HepG2 (cell line): ENCODE results near the gene PRXL2B. TPM values are rescaled to one million over a fixed set of nuclear protein-coding genes. Genes with fewer than 3 reads are reported as not detected.
A peak's percentile ranks its signal among the peaks of the same experiment; 100 is the strongest.

Source experiments
- ATAC-seq: fragments of 200-7000 bp; cut with Tn5 transposase; 3 replicates; pipeline ENCODE4 v1.9.1; 2020; ENCODE audit warnings: mild to moderate bottlenecking, moderate library complexity
- BruUV-seq: library from RNA; stranded (reverse); fragments of 400-500 nt; replicated peaks from 2 replicates; lab custom pipeline; 2021; lab: Mats Ljungman, UMichigan
- CTCF ChIA-PET: fragments of 300-600 bp; formaldehyde crosslinking; extraction: SDS; loops from one replicate; lab custom pipeline; 2021; ENCODE audit warnings: low total read pairs, inconsistent platforms, low intra/inter-chr PET ratio; lab: Yijun Ruan, JAX
- POLR2A ChIA-PET: fragments of 350-600 bp; sonication (Branson Sonifier 250); formaldehyde crosslinking; loops from one replicate; lab custom pipeline; 2020; ENCODE audit warnings: antibody characterized with exemption, inconsistent platforms; lab: Yijun Ruan, JAX
- DNase-seq: peaks from one replicate; pipeline ENCODE4 v3.0.0-alpha.2; 2015; ENCODE audit warnings: low spot score
- FAIRE-seq: peaks from 3 replicates; lab custom pipeline; 2011; peaks lifted over from hg19 to GRCh38; lab: Jason Lieb, UNC
- H2AFZ ChIP-seq: one replicate; pipeline ENCODE4 v1.6.1; 2011; ENCODE audit warnings: low read length, inconsistent platforms
- H3K27ac ChIP-seq: fragments of 300-600 bp; 3 replicates; pipeline ENCODE4 v1.8.0; 2011; ENCODE audit warnings: mixed run types, mild to moderate bottlenecking, mixed read lengths, low read length, inconsistent platforms; ENCODE audit not compliant: insufficient read depth; ENCODE audit errors: extremely low read length
- H3K27me3 ChIP-seq, 2 experiments: fragments of 200-600 bp in 1 of 2; 2 replicates in 1 of 2; 3 replicates in 1 of 2; pipeline versions ENCODE4 v1.6.0 to v1.8.0; 2011; ENCODE audit warnings: low read length in 2 of 2, mild to moderate bottlenecking in 2 of 2, moderate library complexity in 2 of 2, inconsistent platforms in 1 of 2; ENCODE audit not compliant: insufficient read depth in 2 of 2, control insufficient read depth in 1 of 2
- H3K36me3 ChIP-seq, 2 experiments: fragments of 200-600 bp in 1 of 2; replicated peaks in 1 of 2; 2 replicates in 1 of 2; 3 replicates in 1 of 2; pipeline versions ENCODE4 v1.5.1 to v1.8.0; 2011; ENCODE audit warnings: low read length in 2 of 2, inconsistent platforms in 1 of 2; ENCODE audit not compliant: insufficient read depth in 2 of 2, control insufficient read depth in 1 of 2
- H3K4me1 ChIP-seq: 2 replicates; pipeline ENCODE4 v1.5.1; 2012; ENCODE audit warnings: low read length, inconsistent platforms; ENCODE audit not compliant: insufficient read depth
- H3K4me2 ChIP-seq: 2 replicates; pipeline ENCODE4 v1.6.0; 2011; ENCODE audit warnings: low read depth, low read length, inconsistent platforms
- H3K4me3 ChIP-seq, 3 experiments: fragments of 200-600 bp in 1 of 3; sonication (generic), shearing (Covaris generic) in 1 of 3; replicated peaks in 1 of 3; 2 replicates each; pipeline ENCODE4 v1.5.1; 2011 to 2016; ENCODE audit warnings: low read length in 3 of 3, inconsistent platforms in 2 of 3, low read depth in 2 of 3, mild to moderate bottlenecking in 2 of 3, control low read depth in 1 of 3, mixed read lengths in 1 of 3; ENCODE audit not compliant: insufficient read depth in 1 of 3
- H3K79me2 ChIP-seq: one replicate; pipeline ENCODE4 v1.6.1; 2011; ENCODE audit warnings: low read length, inconsistent platforms; ENCODE audit not compliant: insufficient read depth
- H3K9ac ChIP-seq: 2 replicates; pipeline ENCODE4 v1.6.0; 2011; ENCODE audit warnings: mild to moderate bottlenecking, low read depth, low read length, inconsistent platforms; ENCODE audit not compliant: insufficient read depth
- H3K9me3 ChIP-seq: 2 replicates; pipeline ENCODE4 v1.5.1; 2012; ENCODE audit warnings: mild to moderate bottlenecking, low read length
- H4K20me1 ChIP-seq: 2 replicates; pipeline ENCODE4 v1.6.0; 2011; ENCODE audit warnings: inconsistent platforms, mild to moderate bottlenecking, low read length, moderate library complexity; ENCODE audit not compliant: insufficient read depth
- ARHGAP35 ChIP-seq: sonication (generic); formaldehyde crosslinking; IDR thresholded peaks from 2 replicates; pipeline ENCODE4 v1.9.0; 2022; ENCODE audit warnings: mild to moderate bottlenecking, inconsistent platforms, moderate library complexity, missing genetic modification reagents, borderline replicate concordance
- FOXA3 ChIP-seq: IDR thresholded peaks from 2 replicates; pipeline ENCODE4 v1.6.1; 2016; ENCODE audit warnings: missing genetic modification reagents, missing compliant biosample characterization
- NFIC ChIP-seq: IDR thresholded peaks from 2 replicates; pipeline ENCODE4 v1.6.1; 2012; ENCODE audit warnings: mild to moderate bottlenecking, low read length, inconsistent platforms
- PAX8 ChIP-seq: sonication (generic); formaldehyde crosslinking; IDR thresholded peaks from 2 replicates; pipeline ENCODE4 v1.8.0; 2022; ENCODE audit warnings: mild to moderate bottlenecking, missing genetic modification reagents, borderline replicate concordance
- RAD51 ChIP-seq: fragments of 450-650 bp; IDR thresholded peaks from 2 replicates; pipeline ENCODE4 v1.6.1; 2016; ENCODE audit warnings: borderline replicate concordance
- RCOR2 ChIP-seq: IDR thresholded peaks from 2 replicates; pipeline ENCODE4 v1.6.1; 2016; ENCODE audit warnings: missing biosample characterization, missing genetic modification reagents
- SAFB2 ChIP-seq: sonication (generic); formaldehyde crosslinking; IDR thresholded peaks from 2 replicates; pipeline ENCODE4 v1.5.1; 2020; ENCODE audit warnings: missing genetic modification reagents, low read depth, mild to moderate bottlenecking, borderline replicate concordance
- SRY ChIP-seq: sonication (generic); formaldehyde crosslinking; IDR thresholded peaks from 2 replicates; pipeline ENCODE4 v1.8.0; 2022; ENCODE audit warnings: mild to moderate bottlenecking, missing genetic modification reagents
- XBP1 ChIP-seq: sonication (generic); formaldehyde crosslinking; IDR thresholded peaks from 2 replicates; pipeline ENCODE4 v1.5.0; 2020; ENCODE audit warnings: missing genetic modification reagents
- ZBTB21 ChIP-seq: sonication (generic); formaldehyde crosslinking; IDR thresholded peaks from 2 replicates; pipeline ENCODE4 v1.4.0; 2020; ENCODE audit warnings: missing genetic modification reagents
- ZBTB42 ChIP-seq: sonication (generic); formaldehyde crosslinking; IDR thresholded peaks from 2 replicates; pipeline ENCODE4 v1.5.0; 2020; ENCODE audit warnings: mild to moderate bottlenecking, missing genetic modification reagents
- ZMAT3 ChIP-seq: sonication (generic); formaldehyde crosslinking; conservative IDR thresholded peaks from 2 replicates; pipeline ENCODE4 v1.7.0; 2021; ENCODE audit warnings: missing genetic modification reagents
- ZNF326 ChIP-seq: sonication (generic); formaldehyde crosslinking; IDR thresholded peaks from 2 replicates; pipeline ENCODE4 v1.4.0; 2020; ENCODE audit warnings: missing genetic modification reagents, borderline replicate concordance
- ZNF362 ChIP-seq: sonication (generic); formaldehyde crosslinking; IDR thresholded peaks from 2 replicates; pipeline ENCODE4 v1.4.0; 2020; ENCODE audit warnings: missing genetic modification reagents, mild to moderate bottlenecking, borderline replicate concordance
- WGBS: methylation state at CpG from one replicate; pipeline ENCODE4 v1.1.6; 2017; ENCODE audit warnings: low lambda C conversion rate; 5-methylcytosine and 5-hydroxymethylcytosine counted together
- in situ Hi-C: cut with HindIII; loops from 2 replicates; pipeline ENCODE4 v1.10.0; 2017; ENCODE audit warnings: low pct_unique_long_range_greater_than_20kb; ENCODE audit not compliant: extremely low pct_ligation_motif_present
- intact Hi-C: fragments of 100-400 bp; cut with micrococcal nuclease; formaldehyde crosslinking; loops from one replicate; pipeline ENCODE4 v1.10.0; 2022; ENCODE audit not compliant: unreplicated experiment
- polyA plus RNA-seq, 8 experiments: library from polyadenylated mRNA; depleted of rRNA in 3 of 8; stranded (reverse) in 7 of 8; unstranded in 1 of 8; fragments of >200 nt; fragmentation: Illumina TruSeq in 4 of 8; extraction: Trizol in 4 of 8; gene quantifications; 2 replicates each; pipeline versions ENCODE4 v1.2.1 to v1.2.3, GENCODE V29; 2011 to 2016; ENCODE audit warnings: low read depth in 4 of 8, missing spikeins in 1 of 8, mixed read lengths in 1 of 8; ENCODE audit not compliant: insufficient read depth in 1 of 8
- total RNA-seq, 5 experiments: library from RNA; depleted of rRNA; stranded (reverse); fragments of >200 nt; fragmentation: Illumina TruSeq; extraction: Trizol; gene quantifications; 2 replicates each; pipeline ENCODE4 v1.2.3, GENCODE V29; 2016; ENCODE audit warnings: low read depth in 1 of 5
- TF ChIP-seq, protein P1 (sequence below): sonication (generic); formaldehyde crosslinking; IDR thresholded peaks from 2 replicates; pipeline ENCODE4 v1.5.0; 2020; ENCODE audit warnings: mild to moderate bottlenecking, missing genetic modification reagents
- TF ChIP-seq, protein P2 (sequence below): sonication (generic); formaldehyde crosslinking; IDR thresholded peaks from 2 replicates; pipeline ENCODE4 v1.8.0; 2022; ENCODE audit warnings: mild to moderate bottlenecking, missing genetic modification reagents, borderline replicate concordance
- TF ChIP-seq, protein P3 (sequence below): sonication (generic); formaldehyde crosslinking; IDR thresholded peaks from 2 replicates; pipeline ENCODE4 v1.5.1; 2020; ENCODE audit warnings: missing genetic modification reagents, mild to moderate bottlenecking, borderline replicate concordance

Gene PRXL2B
- total and polyA plus RNA-seq, 2 of the 13 experiments (the other 11 are each of a cell fraction or from before 2014, with no cell fraction given) = 16.8 to 22.1 TPM

GRCh38 chr1:2585318-2586092 lies 1.1 kb upstream of the PRXL2B start:
- FAIRE-seq = no peak
- intact Hi-C loops (loop anchor here (10.0 kb wide), 1 partner anchor 49 kb away; the partner anchor contains the start of gene MMEL1), in situ Hi-C loops (no loop called here)
- peak overlapping the region; percentile 87 for H3K9ac ChIP-seq
- BruUV-seq = TSS peak; percentile 77
- ATAC-seq = peak; percentile 52
- H3K4me1 ChIP-seq = peaks cover 55% of the 10 kb centered on the region
- no peaks in the 10 kb centered on the region for H3K27me3 ChIP-seq
- no peak overlapping the region for H2AFZ ChIP-seq
- CTCF ChIA-PET = no interaction called here
- WGBS = 2% methylated on average over 7 of the region's 28 CpGs
- peak overlapping the region; percentile 79 to 95 (median 90); a peak in 5 of 6 replicates for H3K4me3 ChIP-seq
- H4K20me1 ChIP-seq = no peaks in the 10 kb centered on the region
- no peaks in the 10 kb centered on the region for H3K79me2 ChIP-seq
- peak; percentile 63 for DNase-seq
- H3K4me2 ChIP-seq = peak overlapping the region; percentile 96
- POLR2A ChIA-PET = interaction anchor here (0.6 to 2.7 kb wide), 12 partner anchors 7 to 194 kb away, joined by 3 to 21 read pairs (median 5); partner anchors contain the start of genes MMEL1, MORN1, PANK4 and PEX10
- H3K9me3 ChIP-seq = no peaks in the 10 kb centered on the region
- peak overlapping the region; percentile 86 for H3K27ac ChIP-seq
- H3K36me3 ChIP-seq = no peaks in the 10 kb centered on the region
- TF ChIP-seq XBP1 (CRISPR knock-in tag) (no peak), PAX8 (CRISPR knock-in tag) (no peak; the same call in 1 of the 2 replicates), ZMAT3 (CRISPR knock-in tag) (no peak), ZBTB21 (CRISPR knock-in tag) (no peak), FOXA3 (CRISPR knock-in tag) (no peak), SAFB2 (0 out of 2 replicates have a peak, but pooled peaks have one; percentile 3), ZBTB42 (CRISPR knock-in tag) (no peak), SRY (CRISPR knock-in tag) (0 out of 2 replicates have a peak, but pooled peaks have one; percentile 55), RCOR2 (CRISPR knock-in tag) (no peak), ZNF326 (CRISPR knock-in tag) (no peak), ARHGAP35 (CRISPR knock-in tag) (no peak), RAD51 (no peak), ZNF362 (no peak), NFIC (no peak)
- TF ChIP-seq, protein P1, sequence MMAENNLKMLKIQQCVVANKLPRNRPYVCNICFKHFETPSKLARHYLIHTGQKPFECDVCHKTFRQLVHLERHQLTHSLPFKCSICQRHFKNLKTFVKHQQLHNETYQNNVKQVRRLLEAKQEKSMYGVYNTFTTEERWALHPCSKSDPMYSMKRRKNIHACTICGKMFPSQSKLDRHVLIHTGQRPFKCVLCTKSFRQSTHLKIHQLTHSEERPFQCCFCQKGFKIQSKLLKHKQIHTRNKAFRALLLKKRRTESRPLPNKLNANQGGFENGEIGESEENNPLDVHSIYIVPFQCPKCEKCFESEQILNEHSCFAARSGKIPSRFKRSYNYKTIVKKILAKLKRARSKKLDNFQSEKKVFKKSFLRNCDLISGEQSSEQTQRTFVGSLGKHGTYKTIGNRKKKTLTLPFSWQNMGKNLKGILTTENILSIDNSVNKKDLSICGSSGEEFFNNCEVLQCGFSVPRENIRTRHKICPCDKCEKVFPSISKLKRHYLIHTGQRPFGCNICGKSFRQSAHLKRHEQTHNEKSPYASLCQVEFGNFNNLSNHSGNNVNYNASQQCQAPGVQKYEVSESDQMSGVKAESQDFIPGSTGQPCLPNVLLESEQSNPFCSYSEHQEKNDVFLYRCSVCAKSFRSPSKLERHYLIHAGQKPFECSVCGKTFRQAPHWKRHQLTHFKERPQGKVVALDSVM = no peak
- TF ChIP-seq, protein P2, sequence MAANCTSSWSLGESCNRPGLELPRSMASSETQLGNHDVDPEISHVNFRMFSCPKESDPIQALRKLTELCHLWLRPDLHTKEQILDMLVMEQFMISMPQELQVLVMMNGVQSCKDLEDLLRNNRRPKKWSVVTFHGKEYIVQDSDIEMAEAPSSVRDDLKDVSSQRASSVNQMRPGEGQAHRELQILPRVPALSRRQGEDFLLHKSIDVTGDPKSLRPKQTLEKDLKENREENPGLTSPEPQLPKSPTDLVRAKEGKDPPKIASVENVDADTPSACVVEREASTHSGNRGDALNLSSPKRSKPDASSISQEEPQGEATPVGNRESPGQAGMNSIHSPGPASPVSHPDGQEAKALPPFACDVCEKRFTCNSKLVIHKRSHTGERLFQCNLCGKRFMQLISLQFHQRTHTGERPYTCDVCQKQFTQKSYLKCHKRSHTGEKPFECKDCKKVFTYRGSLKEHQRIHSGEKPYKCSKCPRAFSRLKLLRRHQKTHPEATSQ (CRISPR knock-in tag) = no peak
- TF ChIP-seq, protein P3, sequence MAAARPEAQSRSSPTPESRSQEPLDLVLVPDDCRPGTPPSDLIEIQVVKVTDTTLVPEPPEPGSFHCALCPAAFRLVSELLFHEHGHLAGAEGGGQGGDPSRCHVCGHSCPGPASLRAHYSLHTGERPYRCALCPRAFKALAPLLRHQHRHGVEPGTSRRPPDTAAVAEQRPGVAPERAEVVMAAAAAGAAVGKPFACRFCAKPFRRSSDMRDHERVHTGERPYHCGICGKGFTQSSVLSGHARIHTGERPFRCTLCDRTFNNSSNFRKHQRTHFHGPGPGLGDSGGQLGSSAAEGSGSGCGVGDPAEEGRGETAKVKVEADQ (CRISPR knock-in tag) = no peak
